Mucosa of gallbladder (tissue), 1 donor: ENCODE results near the gene LYPD6B. TPM values are rescaled to one million over a fixed set of nuclear protein-coding genes. Genes with fewer than 3 reads are reported as not detected.

Experiments used
- DNase-seq: peaks from one replicate; pipeline ENCODE4 v3.0.0-alpha.2; 2020; ENCODE audit warnings: low spot score
- total RNA-seq: library from RNA; stranded (reverse); gene quantifications from one replicate; pipeline ENCODE4 v1.2.1, GENCODE V29; 2021
- donor health status: DM: no; HTN: no; CAD: no.

LYPD6B gene
- total RNA-seq, 1 donor from 2014 or later: 98.5 TPM

DNA sequence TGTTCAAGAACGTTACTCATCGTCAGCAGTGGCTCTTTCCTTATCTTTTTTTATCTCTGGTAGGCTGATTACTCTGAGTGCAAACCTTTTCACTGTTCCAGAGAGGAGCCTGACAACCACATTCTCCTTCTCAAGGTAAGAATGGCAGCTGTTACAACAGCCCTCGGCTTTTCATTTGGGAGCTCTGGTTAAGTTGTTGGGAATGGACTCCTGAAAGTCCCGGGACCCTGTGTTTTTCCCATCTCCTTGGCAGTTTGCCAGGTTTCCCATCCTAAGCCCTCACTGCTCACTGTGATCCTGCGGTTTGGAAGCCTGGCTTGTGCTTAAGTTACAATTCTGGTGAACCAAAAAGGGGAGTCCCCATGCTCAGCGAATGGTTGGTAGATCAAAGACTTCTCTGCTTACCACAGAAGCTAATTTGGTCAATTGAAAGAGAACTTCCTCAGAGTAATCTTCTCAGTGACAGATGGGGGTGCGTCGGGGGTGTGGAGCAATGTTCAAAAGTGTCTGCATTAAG is 122.3 kb downstream of the LYPD6B start:
- no peak for DNase-seq

- DNase-seq: no peak
These were observed 123.2 kb downstream of the LYPD6B start for GRCh38 chr2:149161481-149162225.

DNA sequence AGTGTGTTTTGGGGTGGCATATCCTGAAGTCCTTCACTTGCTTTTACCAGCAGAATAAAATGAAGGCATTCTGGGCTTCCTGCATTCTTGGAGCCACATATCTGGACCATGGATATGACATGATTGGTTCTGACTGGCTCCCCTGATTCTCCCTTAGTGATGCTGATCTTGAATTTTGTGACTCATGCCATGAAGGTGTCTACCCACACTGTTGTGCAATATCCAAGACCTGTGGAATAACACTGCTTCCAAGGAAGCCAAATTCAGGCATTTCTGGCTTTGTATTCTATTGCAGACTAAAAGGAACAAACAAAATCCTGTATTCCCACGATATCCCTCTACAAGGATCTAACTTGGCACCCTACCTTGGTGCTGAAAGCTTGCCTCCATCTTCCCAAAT is 125.8 kb downstream of the LYPD6B start:
- DNase-seq: no peak

GRCh38 chr2:149164827-149165226 is 126.3 kb downstream of the LYPD6B start:
- DNase-seq: no peak

GRCh38 chr2:149167001-149167780 is 128.7 kb downstream of the LYPD6B start:
- no peak for DNase-seq

- DNase-seq: no peak
These were observed 129.4 kb downstream of the LYPD6B start for GRCh38 chr2:149167941-149168340.

DNA sequence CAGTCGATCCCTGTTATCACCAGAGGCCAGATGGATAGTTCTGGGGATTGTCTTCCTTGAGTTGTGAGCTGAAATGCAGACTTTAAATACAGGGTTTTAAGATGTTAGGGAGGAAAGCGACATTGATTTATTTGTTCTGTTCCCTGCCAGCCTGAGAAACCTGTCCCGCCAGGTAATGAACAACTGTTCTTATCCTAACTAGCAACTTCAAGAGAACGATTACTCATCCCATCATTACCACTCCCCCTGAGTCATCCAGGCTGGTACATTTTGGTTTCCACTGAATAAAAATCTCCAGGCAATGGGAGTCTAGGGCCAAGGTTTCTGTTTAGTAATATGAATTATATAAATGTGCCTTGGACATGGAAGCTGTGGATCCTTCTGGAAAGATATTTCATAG is 131.2 kb downstream of the LYPD6B start:
- peak; percentile 79 for DNase-seq

- no peak for DNase-seq
These were observed 131.7 kb downstream of the LYPD6B start for GRCh38 chr2:149170156-149170555.

GRCh38 chr2:149170911-149171310 is 132.4 kb downstream of the LYPD6B start:
- no peak for DNase-seq

GRCh38 chr2:149173220-149173619 is 134.7 kb downstream of the LYPD6B start:
- peak; percentile 45 for DNase-seq

DNA sequence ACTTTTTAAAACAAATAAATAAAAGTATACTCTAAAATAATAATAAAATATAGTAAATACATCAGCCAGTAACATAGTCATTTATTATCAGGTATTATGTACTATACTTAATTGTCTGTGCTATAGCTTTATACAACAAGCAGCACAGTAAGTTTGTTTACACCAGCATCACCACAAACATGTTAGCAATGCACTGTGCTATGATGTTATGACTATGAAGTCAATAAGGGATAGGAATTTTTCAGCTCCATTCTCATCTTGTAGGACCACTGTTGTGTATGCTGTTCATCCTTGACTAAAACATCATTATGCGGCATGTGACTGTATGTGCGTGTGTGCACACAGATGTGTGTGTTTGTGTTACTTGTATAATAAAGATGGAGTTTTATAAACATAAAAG is 137.5 kb downstream of the LYPD6B start:
- no peak for DNase-seq

GRCh38 chr2:149178612-149179011 is 140.1 kb downstream of the LYPD6B start:
- no peak for DNase-seq

DNA sequence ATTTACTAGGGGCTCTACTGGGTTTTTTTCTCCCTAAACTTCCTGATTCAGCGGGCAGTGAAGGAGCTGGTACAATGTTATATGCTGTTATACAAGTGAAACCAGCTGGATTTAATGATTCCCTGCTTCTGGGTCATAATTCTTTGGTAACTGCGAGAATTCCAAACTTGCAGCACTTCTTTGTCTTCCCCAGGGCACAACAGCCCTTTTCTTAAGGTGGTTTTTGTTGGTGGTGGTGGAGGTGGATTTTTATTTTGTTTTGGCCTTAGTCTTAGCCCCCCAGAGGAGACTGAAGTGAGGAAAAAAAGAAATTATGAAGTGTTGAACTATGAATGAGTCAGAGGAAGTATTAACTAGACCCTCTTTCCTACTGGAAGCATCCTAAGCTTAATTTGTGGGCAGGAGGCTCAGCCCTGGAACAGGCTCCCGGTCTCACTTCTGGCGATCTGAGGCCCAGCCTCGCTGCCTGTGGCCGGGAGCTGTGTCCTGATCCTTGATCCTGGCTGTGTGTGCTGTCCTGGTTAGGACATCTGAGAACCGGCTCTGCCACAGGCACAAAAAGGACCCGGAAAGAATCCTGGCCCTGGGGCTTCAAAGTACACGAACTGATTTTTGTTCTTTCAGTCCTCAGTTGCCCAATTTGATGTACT is 141.9 kb downstream of the LYPD6B start:
- no peak for DNase-seq

DNA sequence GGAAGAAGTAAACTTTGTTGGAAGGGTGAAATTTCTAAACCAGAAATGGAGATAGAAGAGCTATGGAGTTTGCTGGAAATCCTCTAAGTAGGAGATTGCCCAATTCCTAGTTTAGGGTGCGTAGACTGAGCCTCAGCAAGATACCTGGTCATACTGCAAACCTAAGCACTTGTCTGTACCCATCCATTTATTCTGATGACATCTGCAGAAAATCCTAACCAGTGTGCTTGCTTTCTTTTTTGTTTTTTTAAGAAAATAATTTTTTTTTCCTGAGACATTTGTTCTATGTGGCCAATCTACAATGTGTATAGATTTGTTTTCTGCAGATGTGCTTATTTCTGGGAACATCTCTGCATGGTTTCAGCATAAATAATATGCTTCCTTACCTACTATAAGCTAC is 144.7 kb downstream of the LYPD6B start:
- DNase-seq: no peak

DNA sequence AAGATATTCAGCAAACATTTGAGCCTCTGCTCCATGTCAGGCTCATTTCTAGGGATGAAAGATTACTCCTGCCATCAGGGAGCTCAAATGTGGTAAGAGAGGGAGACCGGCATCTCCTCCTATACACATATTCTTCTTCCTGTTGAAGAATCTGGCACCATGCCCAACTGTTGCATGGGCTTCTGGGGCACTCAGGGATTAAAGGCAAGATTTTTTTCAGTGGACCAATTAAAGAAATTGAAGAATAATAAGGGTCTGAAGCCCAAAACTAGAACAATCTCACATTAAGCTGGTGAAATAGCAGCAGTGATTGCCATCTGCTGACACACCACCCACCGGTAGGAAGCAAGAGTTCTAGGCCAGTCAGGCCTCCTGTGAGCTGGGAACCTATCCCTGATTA is 146.5 kb downstream of the LYPD6B start:
- DNase-seq: no peak

DNA sequence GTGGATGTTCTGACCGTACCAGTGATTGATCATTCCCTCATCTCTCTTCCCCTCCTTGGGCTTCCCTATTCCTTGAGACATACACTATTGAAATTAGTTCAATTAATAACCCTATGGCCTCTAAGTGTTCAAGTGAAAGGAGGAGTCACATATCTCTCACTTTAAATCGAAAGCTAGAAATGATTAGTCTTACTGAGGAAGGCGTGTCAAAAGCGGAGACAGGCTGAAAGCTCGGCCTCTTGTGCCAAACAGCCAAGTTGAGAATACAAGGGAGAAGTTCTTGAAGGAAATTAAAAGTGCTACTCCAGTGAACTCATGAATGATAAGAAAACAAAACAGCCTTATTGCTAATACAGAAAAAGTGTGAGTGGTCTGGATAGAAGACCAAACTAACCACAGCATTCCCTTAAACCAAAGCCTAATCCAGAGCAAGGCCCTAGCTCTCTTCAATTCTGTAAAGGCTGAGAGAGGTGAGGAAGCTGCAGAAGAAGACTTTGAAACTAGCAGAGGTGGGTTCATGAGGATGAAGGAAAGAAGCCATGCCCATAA is 147.5 kb downstream of the LYPD6B start:
- peak; percentile 51 for DNase-seq

GRCh38 chr2:149187057-149187456 is 148.6 kb downstream of the LYPD6B start:
- no peak for DNase-seq

GRCh38 chr2:149188291-149188690 is 149.8 kb downstream of the LYPD6B start:
- no peak for DNase-seq

- no peak for DNase-seq
These were observed 151.3 kb downstream of the LYPD6B start for GRCh38 chr2:149189769-149190168.

- DNase-seq: no peak
These were observed 153.4 kb downstream of the LYPD6B start for GRCh38 chr2:149191915-149192314.

- DNase-seq: no peak
These were observed 153.9 kb downstream of the LYPD6B start for GRCh38 chr2:149192427-149192826.

- DNase-seq: no peak
These were observed 161.6 kb downstream of the LYPD6B start for GRCh38 chr2:149200109-149200520.
